ENCODE results near the gene MPRIP. TPM values are rescaled to one million over a fixed set of nuclear protein-coding genes. Genes with fewer than 3 reads are reported as not detected.

The MPRIP gene
- total RNA-seq, 4 donors from 2014 or later, result 68.7 to 168 (median 99.7) TPM

- no peak for TF ChIP-seq CTCF (IDR thresholded peaks at IDR 0.05; ENCODE audit: low read depth)
Measured at GRCh38 chr17:17025621-17026020, 16.6 kb upstream of the MPRIP start.

DNA sequence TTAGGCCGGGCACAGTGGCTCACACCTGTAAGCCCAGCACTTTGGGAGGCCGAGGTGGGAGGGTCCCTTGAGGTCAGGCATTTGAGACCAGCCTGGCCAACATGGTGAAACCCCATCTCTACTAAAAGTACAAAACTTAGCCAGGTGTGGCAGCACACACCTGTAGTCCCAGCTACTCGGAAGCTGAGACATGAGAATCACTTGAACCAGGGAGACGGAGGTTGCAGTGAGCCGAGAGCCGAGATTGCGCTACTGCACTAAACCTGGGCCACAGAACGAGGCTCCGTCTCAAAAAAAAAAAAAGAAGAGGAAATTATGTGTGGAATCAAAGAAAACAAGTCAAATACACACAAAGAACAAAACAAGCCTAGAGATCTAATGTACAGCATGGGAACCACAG lies 16.1 kb upstream of the MPRIP start:
- no peak for TF ChIP-seq CTCF (IDR thresholded peaks at IDR 0.05; ENCODE audit: low read depth)

- no peak for TF ChIP-seq CTCF (IDR thresholded peaks at IDR 0.05; ENCODE audit: low read depth)
Measured at GRCh38 chr17:17027442-17028058, 14.7 kb upstream of the MPRIP start.

GRCh38 chr17:17028059-17028877 lies 14.0 kb upstream of the MPRIP start:
- TF ChIP-seq CTCF (IDR thresholded peaks at IDR 0.05; ENCODE audit: low read depth), result no peak

DNA sequence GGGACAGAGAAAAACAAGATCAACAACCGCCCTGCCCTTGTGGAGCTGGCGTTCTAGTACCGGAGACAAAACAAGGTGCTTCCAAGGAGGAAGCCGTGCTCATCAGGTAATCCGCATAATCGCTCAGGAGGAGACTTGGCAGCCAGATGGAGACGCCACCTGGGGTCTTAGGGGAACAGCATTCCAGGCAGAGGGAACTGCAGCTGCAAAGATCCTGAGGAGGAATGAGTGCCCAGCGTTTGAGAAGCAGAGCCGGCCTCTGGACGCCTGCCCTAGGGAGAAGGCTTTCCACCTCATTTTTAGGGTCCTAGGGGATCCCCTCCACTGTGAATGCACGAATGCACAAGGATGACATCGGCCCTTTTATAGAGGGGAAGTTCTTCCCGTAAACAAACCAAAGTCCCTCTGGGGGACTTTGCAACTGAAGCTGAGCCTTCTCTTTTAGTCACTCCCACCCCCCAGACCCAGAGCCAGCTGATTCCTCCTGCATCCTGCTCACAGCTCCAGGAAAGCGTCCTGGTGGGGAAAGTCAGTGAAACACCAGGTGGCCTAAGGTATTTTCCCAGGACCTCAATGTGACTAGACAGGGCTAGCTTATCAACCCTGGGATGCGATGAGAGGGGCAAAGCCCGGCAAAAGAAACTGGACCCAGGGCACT lies 13.2 kb upstream of the MPRIP start:
- no peak for TF ChIP-seq CTCF (IDR thresholded peaks at IDR 0.05; ENCODE audit: low read depth)

DNA sequence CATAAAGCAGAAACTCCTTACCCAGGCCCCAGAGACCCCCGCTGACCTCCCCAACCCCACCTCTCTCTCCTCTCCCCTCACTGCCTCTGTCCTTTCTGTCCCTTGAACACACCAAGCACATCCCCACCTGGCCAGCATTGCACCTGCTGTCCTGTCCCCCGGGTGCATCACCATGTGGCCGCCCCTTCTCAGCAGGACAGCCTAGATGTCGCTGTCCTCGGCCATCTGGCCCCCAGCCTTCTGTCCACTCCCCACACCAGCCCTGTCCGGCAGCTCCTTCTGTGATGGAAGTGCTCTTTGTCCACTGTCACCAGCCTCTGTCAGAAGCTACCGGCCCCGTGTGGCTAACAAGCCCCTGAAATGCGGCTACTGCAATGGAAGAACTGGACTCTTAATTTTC lies 12.3 kb upstream of the MPRIP start:
- TF ChIP-seq CTCF (IDR thresholded peaks at IDR 0.05; ENCODE audit: low read depth), result no peak

Data from subcutaneous adipose tissue (tissue), 4 donors.